Renal cortical epithelial cell (primary cell): Measurements from ENCODE around the gene VGLL3. TPM values are rescaled to one million over a fixed set of nuclear protein-coding genes. Genes with fewer than 3 reads are reported as not detected.

ENCODE experiments used
- DNase-seq: peaks from one replicate; pipeline ENCODE4 v3.0.0-alpha.2; 2011; ENCODE audit warnings: low read depth
- total RNA-seq: library from RNA; depleted of rRNA; stranded (reverse); fragments of >200 nt; gene quantifications from 2 replicates; pipeline ENCODE4 v1.2.3, GENCODE V29; 2014

Gene VGLL3
- total RNA-seq, 1 donor from 2014 or later: 0.99 TPM

GRCh38 chr3:86950717-86951116, 40.2 kb downstream of the VGLL3 start:
- DNase-seq: no peak

- DNase-seq: no peak
Observed at GRCh38 chr3:86949850-86950249, 41.1 kb downstream of the VGLL3 start.

- peak; percentile 16 for DNase-seq
Observed at GRCh38 chr3:86948822-86949221, 42.1 kb downstream of the VGLL3 start.

- DNase-seq: no peak
Observed at GRCh38 chr3:86942206-86942605, 48.7 kb downstream of the VGLL3 start.

- DNase-seq: no peak
Observed at GRCh38 chr3:86938416-86939105, 52.4 kb downstream of the VGLL3 start.

- no peak for DNase-seq
Observed at GRCh38 chr3:86937306-86937791, 53.6 kb downstream of the VGLL3 start.

GRCh38 chr3:86934851-86935250, 56.1 kb downstream of the VGLL3 start:
- DNase-seq: no peak

- no peak for DNase-seq
Observed at GRCh38 chr3:86930831-86931230, 60.1 kb downstream of the VGLL3 start.

GRCh38 chr3:86930181-86930580, 60.8 kb downstream of the VGLL3 start:
- no peak for DNase-seq

GRCh38 chr3:86929046-86929445, 61.9 kb downstream of the VGLL3 start:
- no peak for DNase-seq

GRCh38 chr3:86923071-86923491, 67.9 kb downstream of the VGLL3 start:
- peak; percentile 56 for DNase-seq

GRCh38 chr3:86921971-86922680, 68.8 kb downstream of the VGLL3 start:
- no peak for DNase-seq

- no peak for DNase-seq
Observed at GRCh38 chr3:86914670-86915069, 76.3 kb downstream of the VGLL3 start.

GRCh38 chr3:86913160-86913559, 77.8 kb downstream of the VGLL3 start:
- DNase-seq: no peak

- DNase-seq: no peak
Observed at GRCh38 chr3:86895202-86895601, 95.7 kb downstream of the VGLL3 start.

GRCh38 chr3:86890741-86891396, 100.1 kb downstream of the VGLL3 start:
- DNase-seq: no peak

Other genes with a start within 250 kb of the VGLL3 start
- 29.2 and 38.6 TPM in 2 replicates for gene CHMP2B, start 236.2 kb upstream of the VGLL3 start, total RNA-seq